ENCODE measurements around the gene FAM47E.
"Not testable (repeated sequence)": the region's sequence is repeated elsewhere in the genome, so short reads cannot be mapped to it uniquely, and the experiment has no call there.

FAM47E gene

DNA sequence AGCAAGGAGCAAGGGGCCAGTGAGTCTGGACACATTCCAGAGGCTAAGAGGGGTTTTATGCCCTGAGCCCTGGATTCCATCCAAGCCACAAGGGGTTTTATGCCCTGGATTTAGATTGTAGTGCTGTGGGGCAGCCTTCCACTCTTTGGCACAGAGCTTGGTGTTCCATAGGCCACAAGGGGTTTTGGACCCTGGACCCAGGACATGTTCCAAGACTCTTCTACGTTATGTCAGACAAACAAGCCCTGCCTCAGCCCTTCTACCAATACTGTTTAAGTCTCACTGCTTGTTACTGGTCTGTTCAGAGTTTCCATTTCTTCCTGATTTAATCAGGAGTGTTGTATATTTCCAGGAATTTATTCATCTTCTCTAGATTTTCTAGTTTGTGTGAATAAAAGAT, 25.1 kb upstream of the FAM47E start:
- DNase-seq = no peak

- no peak for DNase-seq
Observed at GRCh38 chr4:76232681-76233080, 18.8 kb upstream of the FAM47E start.

GRCh38 chr4:76233083-76233482, 18.4 kb upstream of the FAM47E start:
- no peak for DNase-seq

GRCh38 chr4:76233529-76233928, 18.0 kb upstream of the FAM47E start:
- no peak for DNase-seq

- no peak for DNase-seq
Observed at GRCh38 chr4:76233967-76234678, 17.4 kb upstream of the FAM47E start.

DNA sequence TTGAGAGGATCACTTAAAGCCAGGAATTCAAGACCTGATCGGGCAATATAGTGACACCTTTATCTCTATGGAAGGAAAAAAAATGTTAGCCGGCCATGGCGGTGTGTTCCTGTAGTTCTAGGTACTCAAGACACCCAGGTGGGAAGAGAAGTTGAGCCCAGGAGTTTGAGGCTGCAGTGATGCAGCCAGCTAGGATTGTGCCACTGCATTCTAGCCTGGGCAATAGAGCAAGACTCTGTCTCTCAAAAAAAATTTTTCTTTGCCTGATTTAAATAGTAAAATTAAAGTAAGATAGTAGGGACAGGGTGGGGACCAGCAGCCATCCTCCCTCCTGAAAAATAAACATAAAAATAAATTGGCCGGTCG, 16.9 kb upstream of the FAM47E start:
- DNase-seq = no peak

GRCh38 chr4:76235407-76235806, 16.1 kb upstream of the FAM47E start:
- no peak for DNase-seq

- no peak for DNase-seq
Observed at GRCh38 chr4:76235915-76236314, 15.6 kb upstream of the FAM47E start.

- DNase-seq = no peak
Observed at GRCh38 chr4:76238236-76238635, 13.3 kb upstream of the FAM47E start.

- no peak for DNase-seq
Observed at GRCh38 chr4:76238701-76239100, 12.8 kb upstream of the FAM47E start.

GRCh38 chr4:76240236-76240635, 11.3 kb upstream of the FAM47E start:
- DNase-seq = no peak

DNA sequence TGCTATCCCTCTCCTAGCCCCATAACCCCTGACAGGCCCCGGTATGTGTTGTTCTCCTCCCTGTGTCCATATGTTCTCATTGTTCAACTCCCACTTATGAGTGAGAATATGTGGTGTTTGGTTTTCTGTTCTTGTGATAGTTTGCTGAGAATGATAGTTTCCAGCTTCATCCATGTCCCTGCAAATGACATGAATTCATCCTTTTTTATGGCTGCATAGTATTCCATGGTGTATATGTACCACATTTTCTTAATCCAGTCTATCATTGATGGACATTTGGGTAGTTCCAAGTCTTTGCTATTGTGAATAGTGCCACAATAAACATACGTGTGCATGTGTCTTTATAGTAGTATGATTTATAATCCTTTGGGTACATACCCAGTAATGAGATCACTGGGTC, 7.6 kb upstream of the FAM47E start:
- DNase-seq = not testable (repeated sequence)

DNA sequence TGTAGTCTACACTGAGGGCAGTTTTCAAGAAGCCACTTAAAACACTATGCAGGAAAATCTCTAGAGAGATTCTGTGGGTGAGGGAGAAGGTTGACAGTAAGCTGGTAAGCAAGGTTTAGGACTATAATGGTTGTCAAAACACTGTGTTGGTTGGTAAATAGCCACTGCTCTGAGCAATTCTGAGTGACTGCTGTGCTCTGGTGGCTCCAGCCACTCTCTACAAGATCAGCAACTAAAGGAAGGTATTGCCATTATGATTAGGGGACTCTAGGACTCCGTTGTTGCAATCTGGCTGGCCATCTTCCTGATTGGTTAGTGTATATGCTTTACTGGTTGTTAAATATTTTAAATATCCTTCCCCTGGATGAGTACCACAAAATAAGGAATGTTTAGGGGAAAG, 5.5 kb upstream of the FAM47E start:
- no peak for DNase-seq

DNA sequence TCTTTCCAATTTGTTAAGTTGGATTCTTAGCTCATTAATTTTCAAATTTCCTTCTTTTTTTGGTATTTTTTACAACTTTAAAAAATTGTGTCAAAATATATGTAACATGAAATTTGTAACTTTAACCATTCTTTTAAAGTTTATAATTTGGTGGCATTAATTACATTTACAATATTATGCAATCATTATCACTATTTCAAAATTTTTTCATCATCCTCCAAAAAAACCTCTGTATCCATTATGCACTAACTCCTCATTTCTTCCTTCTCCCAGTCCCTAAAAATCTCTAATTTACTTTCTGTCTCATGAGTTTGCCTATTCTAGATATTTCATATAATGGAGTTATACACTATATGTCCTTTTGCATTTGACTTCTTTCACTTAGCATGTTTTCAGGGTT, 4.7 kb upstream of the FAM47E start:
- DNase-seq = no peak

DNA sequence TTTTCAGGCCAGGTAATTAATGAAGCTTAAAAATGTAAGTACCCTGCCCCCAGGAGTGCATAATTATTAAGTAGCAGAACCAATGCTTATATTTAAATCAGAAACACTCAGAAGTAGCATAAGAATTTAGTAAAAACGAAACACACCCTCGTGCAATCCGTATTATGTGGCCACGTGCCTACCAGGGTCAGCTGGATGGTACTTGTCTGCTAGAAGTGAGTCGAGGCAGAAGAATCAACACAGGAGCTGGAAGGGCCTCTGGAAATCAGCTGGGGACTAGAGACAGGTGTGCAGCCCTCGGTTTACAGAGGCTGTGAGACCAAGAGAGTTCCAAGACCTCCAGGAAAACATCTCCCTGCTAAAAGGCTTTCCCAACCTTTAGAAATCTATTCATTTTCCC, 559 bp upstream of the FAM47E start:
- DNase-seq = no peak

DNA sequence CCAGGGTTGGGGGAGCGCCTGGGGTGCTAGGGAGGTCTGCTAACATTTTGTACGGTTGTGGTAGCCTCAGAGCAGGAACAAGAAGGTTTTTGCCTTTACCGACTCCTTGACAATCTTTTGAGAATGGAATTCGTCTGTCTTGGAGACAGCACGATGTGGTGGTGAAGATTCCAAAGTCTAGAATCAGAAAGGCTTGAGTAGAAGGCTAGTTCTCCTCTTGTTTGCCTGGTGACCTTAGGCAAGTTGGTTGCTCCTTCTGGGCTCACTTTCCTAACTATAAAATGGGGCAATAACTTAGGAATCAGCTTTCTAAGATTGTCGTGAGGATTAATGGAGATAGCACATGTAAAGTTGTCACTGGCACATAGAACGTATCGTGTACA, 741 bp downstream of the FAM47E start:
- DNase-seq = no peak

DNA sequence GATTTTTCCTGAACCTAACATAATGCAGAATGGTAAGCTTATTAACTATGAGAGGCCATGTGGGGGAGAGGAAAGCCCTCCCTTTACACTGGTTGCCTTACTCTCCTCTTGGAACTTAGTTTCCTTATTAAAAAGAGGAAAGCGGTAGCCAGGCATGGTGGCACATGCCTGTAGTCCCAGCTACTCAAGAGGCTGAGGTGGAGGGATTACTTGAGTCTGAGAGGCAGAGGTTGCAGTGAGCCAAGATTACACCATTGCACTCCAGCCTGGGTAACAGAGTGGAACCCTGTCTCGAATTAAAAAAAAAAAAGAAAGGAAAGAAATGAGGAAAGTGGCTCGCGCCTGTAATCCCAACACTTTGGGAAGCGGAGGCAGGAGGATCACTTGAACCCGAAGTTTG, 2.0 kb downstream of the FAM47E start:
- no peak for DNase-seq

GRCh38 chr4:76256032-76256431, 4.5 kb downstream of the FAM47E start:
- DNase-seq = no peak

DNA sequence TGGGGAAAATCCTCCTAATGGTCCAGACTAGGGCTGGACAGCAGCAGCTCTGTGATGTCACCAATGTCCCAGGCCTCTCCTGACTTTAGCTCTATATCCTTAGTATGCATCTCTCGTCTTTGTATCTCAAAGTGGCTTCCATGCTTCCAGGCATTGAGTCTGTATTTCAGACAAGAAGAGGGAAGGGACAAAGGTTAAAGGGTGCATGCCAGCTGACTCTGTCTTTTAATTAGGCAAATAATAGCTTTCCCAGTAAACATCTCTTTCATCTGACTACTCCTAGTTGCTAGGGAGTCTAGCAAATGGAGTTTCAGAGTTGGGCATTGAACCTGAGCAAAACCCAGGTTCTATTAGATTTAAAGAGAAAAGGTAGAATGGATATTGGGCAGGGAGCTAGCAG, 5.4 kb downstream of the FAM47E start:
- no peak for DNase-seq

GRCh38 chr4:76257824-76258223, 6.3 kb downstream of the FAM47E start:
- no peak for DNase-seq

GRCh38 chr4:76260571-76260970, 9.1 kb downstream of the FAM47E start:
- no peak for DNase-seq

GRCh38 chr4:76265631-76266218, 14.2 kb downstream of the FAM47E start:
- DNase-seq = no peak

- no peak for DNase-seq
Observed at GRCh38 chr4:76266627-76267026, 15.1 kb downstream of the FAM47E start.

DNA sequence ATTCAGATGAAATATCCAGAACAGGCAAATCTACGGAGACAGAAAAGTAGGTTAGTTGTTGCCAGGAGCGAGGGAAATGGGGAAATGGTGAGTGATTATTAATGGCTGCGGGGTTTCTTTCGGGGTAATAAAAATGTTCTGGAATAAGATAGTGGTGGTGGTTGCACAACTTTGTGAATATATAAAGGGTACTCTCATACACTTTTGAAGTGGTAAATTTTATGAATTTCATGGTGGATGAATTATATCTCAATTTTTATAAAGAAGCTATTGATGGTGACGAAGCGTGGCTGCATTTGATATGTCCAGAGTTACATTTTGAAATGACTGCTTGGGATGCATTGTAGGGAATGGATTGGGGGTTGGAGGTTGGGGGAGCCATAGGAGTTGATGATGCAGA, 16.3 kb downstream of the FAM47E start:
- no peak for DNase-seq

Data from effector CD8-positive, alpha-beta T cell (primary cell).